GM19455 (cell line): ENCODE data around the gene SSBP3.
A peak's percentile ranks its signal among the peaks of the same experiment; 100 is the strongest.
"Not testable (repeated sequence)": the region's sequence is repeated elsewhere in the genome, so short reads cannot be mapped to it uniquely, and the experiment has no call there.

Experiments
- ATAC-seq: cut with Tn5 transposase; IDR thresholded peaks from one replicate; pipeline ENCODE4 v1.9.1; 2021; ENCODE audit not compliant: unreplicated experiment

SSBP3 gene

DNA sequence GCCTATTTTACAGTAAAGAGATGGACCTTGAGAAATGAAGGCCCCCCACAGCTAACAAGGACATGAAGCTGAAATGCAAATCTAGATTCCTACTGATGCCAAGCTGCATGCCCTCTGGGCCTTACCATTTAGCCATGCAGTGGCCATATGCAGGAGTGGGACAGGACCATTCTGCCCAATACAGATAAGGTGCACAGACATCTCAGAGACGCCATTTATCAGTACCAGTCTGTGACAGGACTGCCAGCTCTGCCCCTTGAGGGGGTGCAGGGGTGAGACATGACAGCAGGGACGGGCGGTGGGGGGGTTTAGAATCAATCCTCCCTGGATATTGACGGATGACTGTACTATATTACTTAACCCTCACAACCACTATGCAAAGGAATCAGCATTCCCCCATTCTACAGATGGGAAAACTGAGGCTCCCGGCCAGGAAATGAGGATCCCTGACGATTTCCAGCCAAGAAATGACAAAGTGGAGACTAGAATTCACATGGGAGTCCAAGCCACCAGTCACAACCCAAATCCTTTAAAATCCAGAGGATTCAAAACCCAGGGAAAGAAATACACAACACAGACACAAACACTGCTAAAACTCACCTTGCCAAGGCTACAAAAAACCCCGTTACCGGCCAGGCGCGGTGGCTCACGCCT is 10.8 kb downstream of the SSBP3 start:
- ATAC-seq, result no peak

DNA sequence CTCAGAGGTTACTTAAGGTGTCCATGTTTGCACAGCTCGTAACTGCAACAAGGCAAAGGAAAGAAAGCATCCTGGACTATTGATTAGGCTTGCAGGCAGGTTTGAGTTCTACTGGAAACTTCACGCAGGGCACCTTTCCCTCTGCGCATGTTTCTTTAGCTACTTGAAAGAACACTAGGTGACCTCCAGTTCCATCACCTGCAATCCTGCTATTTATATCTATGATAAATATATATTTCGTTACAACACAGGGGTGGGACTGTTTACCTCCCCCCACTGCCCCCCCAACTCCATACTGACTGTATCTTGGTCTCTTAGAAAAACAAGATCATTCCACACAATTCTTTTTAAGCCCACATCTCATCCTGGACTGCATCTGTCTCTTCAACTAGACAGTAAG is 12.1 kb downstream of the SSBP3 start:
- no peak for ATAC-seq

- ATAC-seq, result no peak
Measured at GRCh38 chr1:54392401-54392800, 13.8 kb downstream of the SSBP3 start.

- no peak for ATAC-seq
Measured at GRCh38 chr1:54391450-54392209, 14.6 kb downstream of the SSBP3 start.

GRCh38 chr1:54390655-54391054 is 15.5 kb downstream of the SSBP3 start:
- ATAC-seq, result no peak

DNA sequence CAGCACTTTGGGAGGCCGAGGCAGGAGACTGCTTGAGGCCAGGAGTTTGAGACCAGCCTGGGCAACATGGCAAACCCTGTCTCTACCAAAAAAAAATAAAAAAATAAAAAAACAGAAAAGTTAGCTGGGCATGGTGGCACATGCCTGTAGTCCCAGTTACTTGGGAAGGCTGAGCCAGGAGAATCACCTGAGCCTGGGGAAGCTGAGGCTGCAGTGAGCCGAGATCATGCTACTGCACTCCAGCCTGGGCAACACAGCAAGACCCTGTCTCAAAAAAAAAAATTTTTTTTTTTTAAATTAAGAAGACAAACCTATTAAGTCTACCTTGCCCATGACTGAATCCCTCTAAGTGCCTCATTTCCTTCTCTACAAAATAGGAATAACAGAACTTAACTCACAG is 16.6 kb downstream of the SSBP3 start:
- ATAC-seq, result not testable (repeated sequence)

DNA sequence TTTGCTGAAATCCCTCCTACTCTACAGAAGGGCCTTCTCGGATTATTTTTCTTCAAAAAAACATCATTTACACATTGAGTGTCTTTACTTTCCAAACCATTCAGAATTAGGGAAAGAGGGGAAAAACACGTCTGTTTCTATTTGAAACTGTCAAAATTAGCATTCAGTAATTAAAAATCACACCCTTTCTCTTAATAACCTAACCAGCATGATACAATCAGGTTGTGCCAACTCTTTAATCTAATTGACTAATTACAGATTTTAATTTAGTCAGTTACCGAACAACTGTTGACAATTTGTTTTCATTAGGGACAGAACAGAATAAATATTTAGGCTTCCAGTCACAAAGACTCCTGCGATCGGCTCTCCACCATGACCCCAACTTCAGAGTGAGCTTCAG is 18.8 kb downstream of the SSBP3 start:
- ATAC-seq, result no peak

- no peak for ATAC-seq
Measured at GRCh38 chr1:54385727-54386022, 20.5 kb downstream of the SSBP3 start.

DNA sequence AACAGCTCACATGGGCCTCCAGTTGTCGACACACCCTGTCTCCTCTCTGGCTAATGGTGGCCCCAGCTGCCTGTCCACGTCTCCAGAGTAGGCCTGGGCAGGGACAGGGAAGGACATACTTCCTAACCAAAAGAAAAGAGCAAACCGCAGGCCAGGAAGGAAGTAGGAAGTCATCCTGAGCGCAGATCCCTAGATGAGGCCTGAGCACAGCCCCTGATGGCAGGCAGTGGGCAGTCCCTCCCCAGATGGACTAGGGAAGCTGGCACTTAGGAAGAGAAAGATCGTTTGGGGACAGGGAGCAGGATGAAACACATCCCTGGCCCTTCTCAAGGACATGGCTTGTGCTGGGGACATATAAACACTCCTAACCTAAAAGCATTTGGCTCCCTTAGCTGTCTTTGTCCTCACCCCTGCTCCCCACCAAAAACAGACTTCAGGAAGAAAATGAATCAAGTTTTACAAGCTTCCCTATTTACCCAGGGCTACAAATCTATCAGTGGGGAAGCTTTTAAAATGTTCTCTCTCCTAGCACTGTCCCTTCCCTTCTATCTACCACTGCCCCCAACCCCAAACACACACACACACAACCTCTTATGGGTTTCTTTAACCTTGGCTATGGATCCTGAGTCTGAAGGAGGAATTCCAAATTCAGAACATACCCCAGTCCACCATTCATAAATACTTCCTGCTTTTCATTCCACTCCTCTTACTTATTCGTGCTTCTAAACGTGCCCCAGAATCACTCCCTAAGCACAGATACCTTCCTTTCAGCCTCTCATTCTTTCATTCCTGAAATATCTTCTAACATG is 21.1 kb downstream of the SSBP3 start:
- no peak for ATAC-seq

DNA sequence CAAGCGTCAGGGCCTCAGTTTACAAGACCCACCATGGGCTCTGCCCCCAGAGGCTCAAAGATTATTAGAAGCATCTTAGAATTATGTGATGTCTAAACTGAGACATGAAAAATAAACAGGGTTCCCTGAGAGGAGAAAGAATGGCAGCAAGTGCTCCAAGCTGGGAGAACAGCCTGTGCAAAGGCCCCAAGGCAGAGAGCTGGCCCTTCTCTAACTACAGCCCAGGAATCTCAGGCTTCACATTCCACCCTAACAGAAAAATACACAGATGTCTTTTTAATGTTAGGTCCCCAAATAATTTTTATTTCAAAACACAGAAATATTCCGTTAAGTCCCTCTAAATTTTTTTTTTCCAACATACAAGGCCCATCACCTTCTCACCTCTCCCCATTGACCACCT is 21.7 kb downstream of the SSBP3 start:
- ATAC-seq, result no peak

DNA sequence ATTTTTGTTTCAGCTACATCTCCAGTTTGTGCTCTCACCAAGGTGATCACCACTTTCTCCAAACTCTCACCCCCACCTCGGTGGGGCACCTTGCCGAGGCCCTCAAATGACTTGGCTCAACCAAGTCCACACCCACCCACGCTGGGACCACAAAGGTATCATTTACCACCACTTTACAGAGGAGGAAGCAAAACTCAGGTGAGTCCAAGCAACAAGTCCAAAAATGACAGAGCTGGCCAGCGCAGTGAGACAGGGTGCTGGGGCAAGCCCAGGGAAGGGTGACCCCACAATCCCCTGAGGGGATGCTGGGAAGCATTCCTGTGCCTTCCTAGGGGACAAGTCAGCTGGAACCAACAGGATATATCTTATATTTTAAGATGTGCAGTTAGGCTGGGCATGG is 24.7 kb downstream of the SSBP3 start:
- ATAC-seq, result no peak

- ATAC-seq, result no peak
Measured at GRCh38 chr1:54380290-54380882, 25.8 kb downstream of the SSBP3 start.

GRCh38 chr1:54379555-54380289 is 26.5 kb downstream of the SSBP3 start:
- ATAC-seq, result no peak

DNA sequence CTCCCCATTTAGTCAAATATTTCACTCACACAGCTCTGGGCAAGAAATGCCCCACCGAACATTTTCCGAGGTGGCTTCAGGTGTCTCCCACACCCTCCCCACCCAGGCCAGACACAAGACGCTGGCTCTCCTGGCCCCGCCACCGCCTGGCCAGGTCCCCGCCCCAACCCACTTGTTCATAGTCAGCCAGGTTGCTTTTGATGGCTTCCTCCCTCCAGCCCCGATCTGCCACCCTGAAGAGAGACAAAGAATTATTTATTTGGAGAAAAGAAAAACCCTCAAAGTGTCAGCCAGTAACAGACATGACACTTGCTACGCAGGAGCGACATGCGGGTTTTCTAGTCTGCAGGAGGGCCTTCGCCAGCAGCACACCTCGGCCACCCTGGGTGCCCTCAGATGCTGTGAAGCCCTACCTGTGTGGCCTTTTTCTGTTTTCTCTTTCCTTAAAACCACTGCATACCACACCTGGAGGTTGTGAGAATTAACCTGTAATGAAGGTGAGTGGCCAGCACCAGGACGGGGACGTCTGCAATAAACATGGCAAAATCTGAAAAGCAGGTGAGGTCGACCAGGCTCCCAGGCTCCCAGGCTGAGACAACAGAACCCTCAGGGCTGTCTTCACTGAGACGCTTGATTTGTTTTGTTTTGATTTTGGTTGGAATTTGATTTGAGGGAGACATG is 27.2 kb downstream of the SSBP3 start:
- no peak for ATAC-seq

- ATAC-seq, result no peak
Measured at GRCh38 chr1:54378157-54378873, 27.9 kb downstream of the SSBP3 start.

- peak; percentile 18 for ATAC-seq
Measured at GRCh38 chr1:54377040-54377691, 29.0 kb downstream of the SSBP3 start.

DNA sequence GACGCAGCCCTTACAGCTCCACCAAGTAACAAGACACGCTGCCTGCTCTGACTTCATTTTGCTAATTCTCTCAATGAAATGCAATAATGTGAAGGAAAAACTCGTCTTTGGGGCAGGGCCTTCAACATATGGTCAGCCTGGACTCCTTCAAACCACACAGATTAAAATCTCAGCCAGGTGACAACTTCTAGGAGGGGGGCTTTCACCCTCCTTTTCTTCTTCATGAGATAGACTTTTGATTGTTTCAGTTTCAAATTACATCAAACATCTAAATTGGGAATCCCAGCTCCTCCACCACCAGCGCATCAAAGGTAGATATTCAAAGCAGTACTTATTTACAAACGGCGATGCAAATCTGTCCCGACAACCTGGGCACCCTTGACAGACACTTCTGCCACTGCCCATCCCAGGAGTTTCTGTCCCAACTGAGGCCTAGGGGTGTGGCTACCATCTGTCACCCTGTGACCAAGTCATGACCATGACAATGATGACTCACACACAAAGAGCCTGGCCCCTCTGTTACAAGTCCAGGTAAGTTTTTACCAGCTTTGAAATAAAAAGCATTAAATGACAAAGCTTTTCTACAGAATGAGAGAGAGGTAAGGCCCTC is 29.7 kb downstream of the SSBP3 start:
- peak; percentile 56 for ATAC-seq

GRCh38 chr1:54375712-54376429 is 30.3 kb downstream of the SSBP3 start:
- ATAC-seq, result no peak
